ENCODE results near the gene FAM228A. TPM values are rescaled to one million over a fixed set of nuclear protein-coding genes. Genes with fewer than 3 reads are reported as not detected.

Gene FAM228A
- polyA plus RNA-seq, 1 of the 3 experiments (the other 2 are of a cell fraction): 0.10 TPM

DNA sequence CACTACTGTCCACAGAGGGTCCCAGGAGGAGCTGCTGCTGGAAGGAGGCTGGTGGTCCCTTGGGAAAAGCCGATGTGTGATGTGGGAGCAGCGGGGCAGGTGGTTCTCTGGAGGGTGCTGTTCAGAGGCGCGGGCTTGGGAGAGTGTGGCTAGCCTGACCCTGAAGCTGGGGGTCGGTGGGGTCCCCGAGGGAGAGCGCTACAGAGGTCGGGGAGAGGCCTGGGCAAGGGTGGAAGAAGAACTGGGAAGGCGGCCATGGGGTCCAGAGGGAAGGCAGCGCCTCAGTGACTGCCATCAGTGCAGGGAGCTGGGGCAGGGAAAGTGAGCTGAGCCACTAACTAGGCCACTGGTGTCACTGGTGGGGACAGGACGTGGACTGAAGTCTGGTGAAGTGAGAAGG is 32.5 kb downstream of the FAM228A start:
- ChIA-PET POLR2A (no interaction called here), CTCF (interaction anchor here (1.2 kb wide), 1 partner anchor 32 kb away, joined by 3 read pairs; the partner anchor contains the start of gene FAM228A)
- H3K79me2 ChIP-seq (ENCODE audit: insufficient read depth): no peaks in the 10 kb centered on the region
- H3K27ac ChIP-seq (ENCODE audit: low read depth in 2 of 2, low read length in 1 of 2): no peak overlapping the region
- TF ChIP-seq EZH2phosphoT487 (IDR thresholded peaks at IDR 0.05; ENCODE audit: borderline replicate concordance, low read depth) (no peak), EP300 (IDR thresholded peaks at IDR 0.05; ENCODE audit: borderline replicate concordance in 1 of 2, low read depth in 1 of 2, low read length in 1 of 2) (no peak), RXRA (IDR thresholded peaks at IDR 0.05; ENCODE audit: borderline replicate concordance, low read depth) (no peak), POLR2AphosphoS5 (IDR thresholded peaks at IDR 0.05; ENCODE audit: low read depth, low read length) (no peak), JUND (IDR thresholded peaks at IDR 0.05) (no peak), RAD21 (IDR thresholded peaks at IDR 0.05; ENCODE audit: low read length) (no peak), SMC3 (IDR thresholded peaks at IDR 0.05; ENCODE audit: low read depth, low read length) (no peak), TCF12 (IDR thresholded peaks at IDR 0.05) (no peak), NRF1 (IDR thresholded peaks at IDR 0.05; ENCODE audit: low read depth, low read length) (no peak), GABPA (IDR thresholded peaks at IDR 0.05; ENCODE audit: low read depth) (no peak), TAF1 (IDR thresholded peaks at IDR 0.05; ENCODE audit: borderline replicate concordance, low read depth, low read length) (no peak), MXI1 (IDR thresholded peaks at IDR 0.05; ENCODE audit: low read depth, low read length) (no peak), FOSL2 (IDR thresholded peaks at IDR 0.05; ENCODE audit: borderline replicate concordance, low read depth) (no peak), TEAD4 (IDR thresholded peaks at IDR 0.05; ENCODE audit: borderline replicate concordance, insufficient read depth) (no peak), FOXM1 (IDR thresholded peaks at IDR 0.05; ENCODE audit: low read depth) (no peak)
- TF ChIP-seq, protein P1, sequence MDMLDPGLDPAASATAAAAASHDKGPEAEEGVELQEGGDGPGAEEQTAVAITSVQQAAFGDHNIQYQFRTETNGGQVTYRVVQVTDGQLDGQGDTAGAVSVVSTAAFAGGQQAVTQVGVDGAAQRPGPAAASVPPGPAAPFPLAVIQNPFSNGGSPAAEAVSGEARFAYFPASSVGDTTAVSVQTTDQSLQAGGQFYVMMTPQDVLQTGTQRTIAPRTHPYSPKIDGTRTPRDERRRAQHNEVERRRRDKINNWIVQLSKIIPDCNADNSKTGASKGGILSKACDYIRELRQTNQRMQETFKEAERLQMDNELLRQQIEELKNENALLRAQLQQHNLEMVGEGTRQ (IDR thresholded peaks at IDR 0.05; ENCODE audit: borderline replicate concordance, low read depth, low read length): no peak
- TF ChIP-seq, protein P2, sequence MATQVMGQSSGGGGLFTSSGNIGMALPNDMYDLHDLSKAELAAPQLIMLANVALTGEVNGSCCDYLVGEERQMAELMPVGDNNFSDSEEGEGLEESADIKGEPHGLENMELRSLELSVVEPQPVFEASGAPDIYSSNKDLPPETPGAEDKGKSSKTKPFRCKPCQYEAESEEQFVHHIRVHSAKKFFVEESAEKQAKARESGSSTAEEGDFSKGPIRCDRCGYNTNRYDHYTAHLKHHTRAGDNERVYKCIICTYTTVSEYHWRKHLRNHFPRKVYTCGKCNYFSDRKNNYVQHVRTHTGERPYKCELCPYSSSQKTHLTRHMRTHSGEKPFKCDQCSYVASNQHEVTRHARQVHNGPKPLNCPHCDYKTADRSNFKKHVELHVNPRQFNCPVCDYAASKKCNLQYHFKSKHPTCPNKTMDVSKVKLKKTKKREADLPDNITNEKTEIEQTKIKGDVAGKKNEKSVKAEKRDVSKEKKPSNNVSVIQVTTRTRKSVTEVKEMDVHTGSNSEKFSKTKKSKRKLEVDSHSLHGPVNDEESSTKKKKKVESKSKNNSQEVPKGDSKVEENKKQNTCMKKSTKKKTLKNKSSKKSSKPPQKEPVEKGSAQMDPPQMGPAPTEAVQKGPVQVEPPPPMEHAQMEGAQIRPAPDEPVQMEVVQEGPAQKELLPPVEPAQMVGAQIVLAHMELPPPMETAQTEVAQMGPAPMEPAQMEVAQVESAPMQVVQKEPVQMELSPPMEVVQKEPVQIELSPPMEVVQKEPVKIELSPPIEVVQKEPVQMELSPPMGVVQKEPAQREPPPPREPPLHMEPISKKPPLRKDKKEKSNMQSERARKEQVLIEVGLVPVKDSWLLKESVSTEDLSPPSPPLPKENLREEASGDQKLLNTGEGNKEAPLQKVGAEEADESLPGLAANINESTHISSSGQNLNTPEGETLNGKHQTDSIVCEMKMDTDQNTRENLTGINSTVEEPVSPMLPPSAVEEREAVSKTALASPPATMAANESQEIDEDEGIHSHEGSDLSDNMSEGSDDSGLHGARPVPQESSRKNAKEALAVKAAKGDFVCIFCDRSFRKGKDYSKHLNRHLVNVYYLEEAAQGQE (IDR thresholded peaks at IDR 0.05; ENCODE audit: low read depth, low read length): no peak
- H3K9me2 ChIP-seq: no peaks in the 10 kb centered on the region
- H3K9ac ChIP-seq: no peak overlapping the region
- DNase-seq: no peak
- no peak overlapping the region for H3K4me2 ChIP-seq
- peaks cover 0 to 48% of the 10 kb centered on the region in 2 experiments for H3K36me3 ChIP-seq (replicated peaks in 1 of 2; ENCODE audit: control insufficient read depth in 1 of 2, insufficient read depth in 2 of 2, low read length in 1 of 2)
- no peak overlapping the region for H3K4me3 ChIP-seq (ENCODE audit: low read depth in 2 of 2, low read length in 1 of 2)
- H2AFZ ChIP-seq (ENCODE audit: low read depth): no peak overlapping the region
- no peaks in the 10 kb centered on the region for H3K9me3 ChIP-seq
- no peaks in the 10 kb centered on the region for H4K20me1 ChIP-seq (ENCODE audit: insufficient read depth)
- no peaks in the 10 kb centered on the region for H3F3A ChIP-seq (replicated peaks; ENCODE audit: insufficient read depth)
- 84% methylated on average over 11 of the region's 11 CpGs for WGBS (ENCODE audit: low lambda C conversion rate)
- H3K27me3 ChIP-seq (ENCODE audit: insufficient read depth): no peaks in the 10 kb centered on the region
- no peaks in the 10 kb centered on the region; a peak in 1 of 4 replicates for H3K4me1 ChIP-seq (ENCODE audit: control insufficient read depth in 1 of 2, insufficient read depth in 2 of 2, low read depth in 1 of 2, low read length in 1 of 2)

All from SK-N-SH (cell line).